Activated T-helper 17 cell treated with anti-CD3 and anti-CD28 coated beads, Interleukin-2, amount 50 U/mL, for 72 hours (primary cell): Measurements from ENCODE around the gene CDK14. TPM values are rescaled to one million over a fixed set of nuclear protein-coding genes. Genes with fewer than 3 reads are reported as not detected.
A peak's percentile ranks its signal among the peaks of the same experiment; 100 is the strongest.

Experiments used
- ATAC-seq: fragments of 150-1000 bp; cut with Tn5 transposase; replicated peaks from 2 replicates; pipeline ENCODE4 v1.10.0; 2021; ENCODE audit warnings: mild to moderate bottlenecking, moderate library complexity
- H3K27ac Mint-ChIP-seq: one replicate; pipeline ENCODE4 v1.8.0; 2022; ENCODE audit warnings: mixed read lengths
- H3K27me3 Mint-ChIP-seq: one replicate; pipeline ENCODE4 v1.8.0; 2022; ENCODE audit warnings: mixed read lengths
- H3K36me3 Mint-ChIP-seq: one replicate; pipeline ENCODE4 v1.8.0; 2022; ENCODE audit warnings: low read depth, mild to moderate bottlenecking, mixed read lengths
- H3K4me1 Mint-ChIP-seq: one replicate; pipeline ENCODE4 v1.8.0; 2022; ENCODE audit warnings: mixed read lengths
- H3K4me3 Mint-ChIP-seq: one replicate; pipeline ENCODE4 v1.8.0; 2022; ENCODE audit warnings: mild to moderate bottlenecking, mixed read lengths
- H3K9me3 Mint-ChIP-seq: one replicate; pipeline ENCODE4 v1.8.0; 2022; ENCODE audit warnings: mixed read lengths
- total RNA-seq, 2 donors: library from RNA; stranded (reverse); gene quantifications; one replicate each; pipeline ENCODE4 v1.2.3, GENCODE V29; 2022

The CDK14 gene
- total RNA-seq, 2 donors from 2014 or later, result 0.04 to 1.4 TPM

DNA sequence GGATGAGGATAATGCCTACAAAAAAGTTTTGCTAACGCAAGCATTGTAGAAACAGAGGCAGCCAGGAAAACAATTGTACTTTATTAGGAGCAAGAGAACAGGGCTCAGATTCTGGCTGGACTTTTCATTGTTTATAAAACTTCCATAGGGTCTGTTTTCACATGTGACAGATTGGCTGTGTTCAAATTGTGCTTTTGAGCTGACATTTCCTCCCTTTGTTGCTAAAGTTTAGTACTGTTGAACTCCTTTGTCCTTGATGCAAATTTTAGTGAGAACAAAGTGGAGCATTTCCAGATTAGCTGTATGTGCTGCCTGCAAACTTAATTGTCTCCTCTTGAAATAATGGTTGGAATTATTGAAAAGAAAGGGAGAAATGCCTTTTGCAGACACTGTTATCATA, 447.1 kb downstream of the CDK14 start:
- Mint-ChIP-seq H3K9me3 (no peaks in the 10 kb centered on the region), H3K36me3 (no peaks in the 10 kb centered on the region), H3K4me3 (no peak overlapping the region), H3K27ac (no peak overlapping the region), H3K27me3 (no peaks in the 10 kb centered on the region), H3K4me1 (no peaks in the 10 kb centered on the region)
- no peak for ATAC-seq

DNA sequence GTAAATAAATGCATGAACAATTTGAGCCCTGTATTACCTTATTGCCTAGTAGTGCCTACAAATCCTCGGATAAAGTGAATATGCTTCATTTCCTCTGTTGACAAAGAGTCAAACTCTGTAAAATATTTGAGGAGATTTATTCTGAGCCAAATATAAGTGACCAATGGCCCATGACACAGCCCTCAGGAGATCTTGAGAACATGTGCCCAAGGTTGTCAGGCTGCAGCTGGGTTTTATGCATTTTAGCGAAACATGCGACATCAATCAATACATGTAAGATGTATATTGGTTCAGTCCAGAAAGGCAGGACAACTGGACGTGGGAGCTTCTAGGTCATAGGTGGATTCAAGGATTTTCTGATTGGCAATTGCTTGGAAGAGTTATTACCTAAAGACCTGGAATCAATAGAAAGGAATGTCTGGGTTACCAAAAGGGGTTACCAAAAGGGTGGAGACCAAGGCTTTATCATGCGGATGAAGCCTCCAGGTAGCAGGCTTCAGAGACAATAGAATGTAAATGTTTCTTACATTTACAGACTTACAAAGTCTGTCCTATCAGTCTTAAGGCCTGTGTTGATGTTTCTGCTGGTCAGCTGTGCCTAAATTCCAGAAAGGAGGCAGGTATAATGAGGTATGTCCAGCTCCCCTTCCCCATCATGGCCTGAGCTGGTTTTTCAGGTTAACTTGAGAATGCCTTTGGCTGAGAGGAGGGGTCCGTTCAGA, 448.0 kb downstream of the CDK14 start:
- H3K4me1 Mint-ChIP-seq, result no peaks in the 10 kb centered on the region
- H3K9me3 Mint-ChIP-seq, result no peaks in the 10 kb centered on the region
- H3K27ac Mint-ChIP-seq, result no peak overlapping the region
- no peaks in the 10 kb centered on the region for H3K27me3 Mint-ChIP-seq
- ATAC-seq, result no peak
- no peak overlapping the region for H3K4me3 Mint-ChIP-seq
- H3K36me3 Mint-ChIP-seq, result no peaks in the 10 kb centered on the region

DNA sequence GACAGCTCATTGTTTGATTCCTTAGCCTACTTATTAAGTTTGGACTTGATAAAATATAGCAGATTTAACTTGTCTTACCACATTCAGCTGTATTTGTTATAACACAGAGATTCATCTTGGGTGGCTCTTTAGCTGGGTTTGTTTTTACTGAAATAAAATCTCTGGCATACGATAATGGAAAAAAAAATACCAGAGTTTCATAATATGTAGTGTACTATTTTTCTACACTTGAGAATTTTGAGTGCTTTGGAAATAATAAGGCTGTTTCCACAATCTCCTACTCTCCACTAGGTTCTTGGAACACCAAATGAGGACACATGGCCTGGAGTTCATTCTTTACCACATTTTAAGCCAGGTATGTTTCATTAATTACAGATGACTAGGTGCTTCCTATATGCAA, 449.5 kb downstream of the CDK14 start:
- H3K4me1 Mint-ChIP-seq, result no peaks in the 10 kb centered on the region
- H3K9me3 Mint-ChIP-seq, result no peaks in the 10 kb centered on the region
- H3K27ac Mint-ChIP-seq, result no peak overlapping the region
- no peak for ATAC-seq
- H3K27me3 Mint-ChIP-seq, result no peaks in the 10 kb centered on the region
- no peak overlapping the region for H3K4me3 Mint-ChIP-seq
- no peaks in the 10 kb centered on the region for H3K36me3 Mint-ChIP-seq

DNA sequence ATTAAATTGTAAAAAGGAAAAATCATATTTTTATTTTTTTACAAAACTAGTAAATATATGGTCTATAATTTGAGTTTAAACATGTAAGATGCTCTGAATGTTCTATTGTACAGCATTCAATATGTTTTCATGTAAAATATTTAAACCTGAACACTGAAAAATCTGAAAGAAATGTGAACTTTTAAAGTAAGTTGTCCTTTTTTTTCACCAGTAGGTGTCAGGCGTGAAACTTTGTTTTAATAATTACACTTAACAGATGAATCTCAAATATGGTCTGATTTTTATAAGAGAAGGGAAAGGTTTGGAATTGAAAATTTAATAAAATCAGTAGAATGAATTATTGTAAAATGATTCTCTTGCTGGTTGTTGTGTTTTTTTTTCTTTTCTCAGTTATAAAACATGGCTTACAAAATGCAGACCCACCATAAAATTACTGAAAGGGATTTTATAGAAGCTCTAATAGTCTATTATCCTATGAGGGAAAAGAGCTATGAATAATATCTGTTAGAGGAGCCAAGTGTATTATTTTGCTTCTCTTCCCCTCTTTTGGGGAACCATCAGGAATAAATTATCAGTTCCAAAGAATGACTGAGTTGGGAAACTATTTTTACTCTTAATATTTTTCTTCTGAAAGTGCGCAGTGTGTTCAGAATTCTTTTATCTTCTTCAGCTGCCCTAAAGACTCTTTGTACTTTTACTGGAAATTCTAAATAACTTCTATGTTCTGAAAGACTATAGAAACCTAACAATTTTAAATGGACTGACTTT, 450.4 kb downstream of the CDK14 start:
- Mint-ChIP-seq H3K9me3 (no peaks in the 10 kb centered on the region), H3K4me3 (no peak overlapping the region), H3K27ac (no peak overlapping the region), H3K36me3 (no peaks in the 10 kb centered on the region), H3K4me1 (no peaks in the 10 kb centered on the region), H3K27me3 (no peaks in the 10 kb centered on the region)
- no peak for ATAC-seq

DNA sequence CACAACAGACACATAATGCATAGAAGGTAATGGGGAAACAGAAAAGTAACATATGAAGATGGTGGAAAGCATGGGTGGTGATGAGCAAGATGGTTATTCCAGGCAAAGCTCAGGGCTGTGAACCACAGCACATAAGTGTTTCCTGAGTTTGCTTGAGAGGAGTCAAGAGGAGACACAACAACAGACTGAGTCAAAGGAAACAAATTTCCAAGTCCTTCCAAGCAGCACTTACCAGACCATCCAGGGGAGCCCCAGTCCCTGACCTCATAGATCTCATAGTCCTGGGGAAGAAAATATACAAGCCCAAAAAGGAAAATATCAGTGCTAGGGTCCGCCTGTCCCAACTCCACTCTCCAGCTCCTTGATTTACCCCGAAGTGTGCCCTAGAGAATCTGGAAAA, 451.5 kb downstream of the CDK14 start:
- Mint-ChIP-seq H3K36me3 (no peaks in the 10 kb centered on the region), H3K27me3 (no peaks in the 10 kb centered on the region), H3K4me1 (no peaks in the 10 kb centered on the region), H3K9me3 (no peaks in the 10 kb centered on the region), H3K4me3 (no peak overlapping the region), H3K27ac (no peak overlapping the region)
- no peak for ATAC-seq

DNA sequence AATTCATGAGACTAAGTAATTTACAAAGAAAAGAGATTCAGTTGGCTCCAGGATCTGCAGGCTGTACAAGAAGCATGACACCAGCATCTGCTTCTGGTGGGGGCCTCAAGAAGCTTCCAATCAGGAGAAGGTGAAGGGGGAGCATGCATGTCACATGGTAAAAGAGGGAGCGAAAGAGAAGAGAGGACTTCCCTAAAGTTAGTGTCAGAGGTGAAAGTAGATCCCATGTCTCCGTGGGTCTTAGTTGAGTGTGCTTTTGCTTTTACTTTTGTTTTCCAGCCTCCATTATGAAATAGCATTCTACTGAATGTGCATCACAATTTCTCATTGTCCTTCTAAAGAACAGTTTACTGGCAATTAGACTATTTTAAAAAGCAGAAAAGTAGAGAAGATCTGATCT, 454.6 kb downstream of the CDK14 start:
- Mint-ChIP-seq H3K27ac (no peak overlapping the region), H3K4me3 (peak overlapping the region; percentile 57), H3K4me1 (no peaks in the 10 kb centered on the region), H3K36me3 (no peaks in the 10 kb centered on the region), H3K27me3 (peaks cover 4% of the 10 kb centered on the region), H3K9me3 (no peaks in the 10 kb centered on the region)
- no peak for ATAC-seq

DNA sequence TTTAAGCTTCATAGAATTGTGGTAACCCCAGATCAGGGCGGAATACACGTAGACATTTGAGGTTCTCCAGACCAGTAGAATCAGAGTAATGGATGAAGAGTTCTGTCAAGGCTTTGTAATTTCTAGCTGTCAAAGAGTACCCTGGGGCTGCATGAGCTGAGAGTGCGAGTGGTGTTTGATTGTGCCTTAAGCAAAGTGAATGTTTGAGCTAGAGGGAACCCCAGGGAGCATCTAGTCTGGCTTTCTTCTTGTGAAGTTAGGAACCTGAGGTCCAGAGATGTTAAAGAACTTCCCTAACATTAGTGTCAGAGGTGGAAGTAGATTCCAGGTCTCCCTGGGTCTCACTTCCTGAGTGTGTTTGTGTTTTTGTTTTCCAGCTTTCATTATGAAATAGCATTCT, 455.8 kb downstream of the CDK14 start:
- H3K36me3 Mint-ChIP-seq, result no peaks in the 10 kb centered on the region
- H3K9me3 Mint-ChIP-seq, result no peaks in the 10 kb centered on the region
- no peak for ATAC-seq
- H3K4me3 Mint-ChIP-seq, result no peak overlapping the region
- no peaks in the 10 kb centered on the region for H3K4me1 Mint-ChIP-seq
- H3K27me3 Mint-ChIP-seq, result peaks cover 4% of the 10 kb centered on the region
- no peak overlapping the region for H3K27ac Mint-ChIP-seq

DNA sequence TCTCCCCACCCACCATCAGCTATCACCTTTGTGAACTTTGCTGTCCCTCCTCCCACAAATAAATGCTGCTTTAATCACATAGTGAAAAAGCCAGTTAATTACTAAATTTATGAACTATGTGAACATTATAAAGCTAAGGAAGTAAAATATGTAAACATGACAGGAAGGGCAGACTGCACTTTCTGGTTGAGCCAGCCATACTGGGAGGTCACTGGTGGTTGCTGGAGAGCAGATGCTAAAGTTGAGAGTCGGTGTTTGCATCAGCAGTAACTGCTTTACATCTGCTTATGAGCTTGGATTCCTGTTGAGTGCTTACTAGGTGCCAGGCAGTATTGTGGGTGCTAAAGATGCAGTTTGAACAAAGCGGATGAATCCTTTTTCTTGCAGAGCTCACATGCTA, 458.3 kb downstream of the CDK14 start:
- Mint-ChIP-seq H3K27me3 (peaks cover 4% of the 10 kb centered on the region), H3K27ac (no peak overlapping the region), H3K4me1 (no peaks in the 10 kb centered on the region), H3K9me3 (no peaks in the 10 kb centered on the region), H3K4me3 (no peak overlapping the region), H3K36me3 (no peaks in the 10 kb centered on the region)
- ATAC-seq, result no peak

DNA sequence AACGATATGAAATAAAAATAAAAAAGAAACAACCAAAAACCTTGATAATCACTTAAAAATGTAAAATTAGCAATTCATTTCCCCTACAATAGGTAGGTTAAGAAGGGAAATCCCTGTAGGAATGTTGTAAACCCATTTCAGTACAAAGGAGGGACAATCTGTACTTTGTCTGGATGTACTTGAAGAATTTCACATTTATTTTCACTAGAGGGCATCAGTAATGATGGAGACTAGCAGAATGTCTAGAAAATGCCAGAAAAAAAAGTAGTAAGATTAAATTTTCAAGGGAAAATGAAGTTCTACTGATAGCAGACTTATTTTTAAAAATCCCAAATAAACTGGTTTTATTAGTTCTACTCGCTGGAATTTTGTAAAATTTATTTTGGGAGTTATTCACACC, 459.1 kb downstream of the CDK14 start:
- Mint-ChIP-seq H3K36me3 (no peaks in the 10 kb centered on the region), H3K27me3 (peaks cover 4% of the 10 kb centered on the region), H3K4me3 (no peak overlapping the region), H3K9me3 (peaks cover 3% of the 10 kb centered on the region), H3K4me1 (no peaks in the 10 kb centered on the region), H3K27ac (no peak overlapping the region)
- no peak for ATAC-seq

DNA sequence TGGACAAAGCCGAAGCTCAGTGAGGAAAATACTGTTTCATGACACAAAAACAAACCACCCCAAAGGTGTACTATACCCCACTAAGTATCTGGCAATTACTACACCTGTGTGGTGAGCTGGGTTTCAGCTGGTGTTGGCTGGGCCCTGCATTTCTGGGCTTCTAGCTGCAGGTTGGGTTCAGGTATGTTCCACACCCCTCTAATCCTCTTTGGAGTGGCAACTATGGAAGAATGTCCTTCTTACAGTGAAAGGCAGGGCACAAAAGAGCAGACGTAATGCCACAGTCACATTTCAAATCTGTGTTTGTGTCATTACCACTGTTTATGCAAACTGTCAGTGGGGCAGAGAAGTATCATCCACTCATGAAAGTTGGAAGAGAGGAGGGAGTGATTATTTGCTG, 466.6 kb downstream of the CDK14 start:
- Mint-ChIP-seq H3K9me3 (peaks cover 4% of the 10 kb centered on the region), H3K27me3 (peaks cover 6% of the 10 kb centered on the region), H3K36me3 (no peaks in the 10 kb centered on the region), H3K4me1 (no peaks in the 10 kb centered on the region), H3K27ac (no peak overlapping the region), H3K4me3 (no peak overlapping the region)
- ATAC-seq, result no peak

DNA sequence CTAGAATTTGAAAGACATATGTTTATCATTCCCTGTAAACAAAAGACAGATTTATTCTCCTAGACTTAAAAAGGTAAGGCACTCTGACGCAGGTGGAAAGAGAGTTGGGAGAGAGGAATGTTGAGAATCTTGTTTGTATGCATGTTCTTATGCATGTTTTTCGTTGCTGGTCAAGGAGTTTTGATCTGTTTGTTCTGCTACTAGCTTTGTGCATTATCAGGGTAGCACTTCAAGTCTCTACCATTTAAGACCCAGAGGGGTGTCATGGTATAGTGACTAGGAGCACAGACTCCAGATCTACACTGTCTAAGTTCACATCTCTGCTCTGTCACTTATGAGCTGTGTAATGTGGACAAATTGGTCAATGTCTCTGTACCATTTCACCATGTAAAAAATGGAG, 467.9 kb downstream of the CDK14 start:
- ATAC-seq, result no peak

DNA sequence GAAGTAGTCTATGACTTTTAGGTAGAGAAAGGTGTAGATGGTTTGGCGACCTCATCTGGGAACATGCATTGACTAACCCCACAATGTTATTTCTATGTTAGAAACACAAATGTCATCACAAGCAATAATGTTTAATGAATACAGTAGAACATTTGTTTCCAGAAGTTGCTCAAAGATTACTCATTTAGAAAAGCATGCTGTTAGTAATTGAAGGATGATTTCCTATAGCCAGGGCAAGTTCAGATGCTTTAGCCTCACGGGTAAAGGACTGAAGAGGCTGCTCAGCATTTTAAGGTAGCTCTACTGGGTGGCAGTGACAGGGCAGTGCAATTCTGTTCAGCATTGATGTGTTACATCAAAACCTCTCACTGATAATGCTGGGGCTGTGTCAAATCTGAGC, 468.8 kb downstream of the CDK14 start:
- H3K27me3 Mint-ChIP-seq, result peaks cover 18% of the 10 kb centered on the region
- no peak overlapping the region for H3K27ac Mint-ChIP-seq
- no peaks in the 10 kb centered on the region for H3K36me3 Mint-ChIP-seq
- H3K4me1 Mint-ChIP-seq, result no peaks in the 10 kb centered on the region
- no peak overlapping the region for H3K4me3 Mint-ChIP-seq
- ATAC-seq, result no peak
- peaks cover 4% of the 10 kb centered on the region for H3K9me3 Mint-ChIP-seq

More for the DNA sequence above, 467.9 kb downstream of the CDK14 start:
- H3K9me3 Mint-ChIP-seq, result peaks cover 4% of the 10 kb centered on the region
- H3K36me3 Mint-ChIP-seq, result no peaks in the 10 kb centered on the region
- H3K4me3 Mint-ChIP-seq, result no peak overlapping the region
- H3K27me3 Mint-ChIP-seq, result peaks cover 18% of the 10 kb centered on the region
- H3K27ac Mint-ChIP-seq, result no peak overlapping the region
- no peaks in the 10 kb centered on the region for H3K4me1 Mint-ChIP-seq

DNA sequence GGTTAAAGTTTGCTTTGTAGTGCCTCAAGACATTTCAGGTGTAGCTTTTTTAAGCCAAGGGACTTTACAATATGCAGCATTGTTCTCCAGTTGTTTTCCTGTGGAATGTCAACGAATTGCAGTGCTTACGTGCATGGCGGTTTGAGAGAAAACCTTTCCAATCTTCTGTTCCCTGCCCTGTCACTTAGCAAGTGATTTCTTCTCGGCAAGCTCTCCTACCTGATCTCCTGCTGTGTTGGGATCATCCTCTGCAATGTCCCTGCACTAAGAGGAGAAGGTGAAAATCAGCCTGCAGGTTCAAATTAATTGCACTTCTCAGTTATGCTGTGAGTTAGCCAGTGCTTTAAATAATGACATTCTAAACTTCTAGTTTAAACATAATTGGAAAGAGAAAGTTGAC, 470.5 kb downstream of the CDK14 start:
- H3K27ac Mint-ChIP-seq, result no peak overlapping the region
- no peak for ATAC-seq
- H3K4me1 Mint-ChIP-seq, result no peaks in the 10 kb centered on the region
- H3K36me3 Mint-ChIP-seq, result no peaks in the 10 kb centered on the region
- no peaks in the 10 kb centered on the region for H3K9me3 Mint-ChIP-seq
- no peak overlapping the region for H3K4me3 Mint-ChIP-seq
- peaks cover 18% of the 10 kb centered on the region for H3K27me3 Mint-ChIP-seq

DNA sequence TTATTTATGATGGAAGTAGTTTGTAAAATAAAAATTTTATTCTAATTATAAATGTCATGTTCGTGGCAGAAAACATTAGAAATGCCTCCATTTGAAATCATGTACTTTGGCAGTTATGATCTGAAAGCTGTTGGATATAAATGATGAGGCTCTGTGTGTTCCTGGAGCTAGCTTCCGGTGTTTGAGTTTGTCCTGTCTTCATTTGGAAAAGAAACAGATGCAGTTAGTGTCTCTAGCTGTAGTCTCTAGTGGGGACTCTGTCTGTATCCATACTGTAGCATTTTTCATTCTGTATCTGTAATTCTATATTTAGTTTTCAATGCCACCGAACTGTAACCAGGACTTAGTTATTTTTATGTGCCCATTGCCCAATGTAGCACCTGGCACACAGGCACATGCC, 471.1 kb downstream of the CDK14 start:
- Mint-ChIP-seq H3K36me3 (no peaks in the 10 kb centered on the region), H3K4me1 (no peaks in the 10 kb centered on the region), H3K27me3 (peaks cover 18% of the 10 kb centered on the region), H3K4me3 (no peak overlapping the region), H3K27ac (no peak overlapping the region), H3K9me3 (no peaks in the 10 kb centered on the region)
- ATAC-seq, result no peak

DNA sequence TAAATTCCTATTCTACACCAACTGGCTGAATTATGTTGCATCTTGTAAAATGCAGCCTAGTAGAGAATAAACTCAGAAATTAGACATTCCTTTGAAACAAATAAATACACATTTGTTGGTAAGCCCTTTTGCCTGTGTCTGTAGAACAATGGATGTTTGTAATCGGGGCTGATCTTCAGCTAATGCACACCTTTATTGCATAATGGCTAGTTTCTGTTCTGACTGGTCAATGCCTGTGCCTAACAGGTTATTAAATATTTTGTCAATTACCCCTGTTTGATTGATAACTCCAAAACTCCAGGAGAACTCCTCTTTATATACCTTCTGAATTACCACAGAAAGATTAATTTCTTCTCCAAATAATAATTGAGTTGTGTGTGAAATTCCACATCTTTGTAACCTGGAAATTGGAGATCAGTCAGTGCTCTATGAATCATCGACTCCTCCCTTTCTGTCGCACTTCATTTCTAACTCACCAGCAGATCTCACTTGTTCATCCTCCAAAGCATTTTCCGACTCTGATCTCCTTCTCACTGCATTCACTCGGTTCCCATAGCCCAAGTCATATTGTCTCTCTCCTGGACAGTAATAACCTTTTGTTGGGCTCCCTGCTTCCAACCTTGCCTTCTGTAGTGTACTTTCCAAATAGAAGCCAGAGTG, 472.1 kb downstream of the CDK14 start:
- no peaks in the 10 kb centered on the region for H3K36me3 Mint-ChIP-seq
- no peak overlapping the region for H3K4me3 Mint-ChIP-seq
- H3K9me3 Mint-ChIP-seq, result no peaks in the 10 kb centered on the region
- no peaks in the 10 kb centered on the region for H3K4me1 Mint-ChIP-seq
- ATAC-seq, result no peak
- H3K27ac Mint-ChIP-seq, result no peak overlapping the region
- peaks cover 18% of the 10 kb centered on the region for H3K27me3 Mint-ChIP-seq
